Ectodermal cell (in vitro differentiated cells): ENCODE measurements around the gene FAM163A.

Experiments
- H3K27ac ChIP-seq: 2 replicates; pipeline ENCODE4 v1.7.0; 2013; ENCODE audit warnings: mild to moderate bottlenecking, low read depth, low read length; ENCODE audit not compliant: insufficient read depth, poor library complexity, severe bottlenecking
- H3K27me3 ChIP-seq: 2 replicates; pipeline ENCODE4 v1.7.0; 2013; ENCODE audit warnings: mild to moderate bottlenecking, low read length; ENCODE audit not compliant: insufficient read depth, control insufficient read depth, poor library complexity, severe bottlenecking
- H3K36me3 ChIP-seq: one replicate; pipeline ENCODE4 v1.7.0; 2013; ENCODE audit warnings: low read length; ENCODE audit not compliant: control insufficient read depth, insufficient read depth
- H3K4me1 ChIP-seq: one replicate; pipeline ENCODE4 v1.7.0; 2013; ENCODE audit warnings: low read length; ENCODE audit not compliant: control insufficient read depth, insufficient read depth
- H3K4me3 ChIP-seq: 2 replicates; pipeline ENCODE4 v1.7.0; 2013; ENCODE audit warnings: low read depth, low read length, control low read depth; ENCODE audit not compliant: insufficient read depth
- H3K9me3 ChIP-seq: 2 replicates; pipeline ENCODE4 v1.7.0; 2013; ENCODE audit warnings: mild to moderate bottlenecking, low read length, moderate library complexity; ENCODE audit not compliant: control insufficient read depth
- WGBS, 2 experiments: methylation state at CpG; one replicate each; pipeline ENCODE4 v1.1.7; 2013; ENCODE audit warnings: missing lambda C conversion rate in 2 of 2; 5-methylcytosine and 5-hydroxymethylcytosine counted together

Gene FAM163A

GRCh38 chr1:179748772-179749171 lies 5.7 kb downstream of the FAM163A start:
- Histone ChIP-seq H3K27me3 (peaks cover 42% of the 10 kb centered on the region), H3K36me3 (no peaks in the 10 kb centered on the region), H3K4me3 (no peak overlapping the region), H3K4me1 (no peaks in the 10 kb centered on the region), H3K27ac (no peak overlapping the region), H3K9me3 (no peaks in the 10 kb centered on the region)
- 89 to 90% methylated on average over 2 to 4 of the region's 4 CpGs for WGBS, 2 experiments

GRCh38 chr1:179750630-179751029 lies 7.5 kb downstream of the FAM163A start:
- 74 to 79% methylated on average over 1 of the region's 1 CpG for WGBS, 2 experiments
- Histone ChIP-seq H3K9me3 (no peaks in the 10 kb centered on the region), H3K27me3 (peaks cover 23% of the 10 kb centered on the region), H3K4me3 (no peak overlapping the region), H3K27ac (no peak overlapping the region), H3K36me3 (no peaks in the 10 kb centered on the region), H3K4me1 (no peaks in the 10 kb centered on the region)

GRCh38 chr1:179753061-179753460 lies 10.0 kb downstream of the FAM163A start:
- no peaks in the 10 kb centered on the region for H3K4me1 ChIP-seq
- H3K9me3 ChIP-seq, result no peaks in the 10 kb centered on the region
- no peaks in the 10 kb centered on the region for H3K36me3 ChIP-seq
- H3K27me3 ChIP-seq, result peaks cover 1% of the 10 kb centered on the region
- H3K27ac ChIP-seq, result no peak overlapping the region
- H3K4me3 ChIP-seq, result no peak overlapping the region

- H3K9me3 ChIP-seq, result no peaks in the 10 kb centered on the region
- no peak overlapping the region for H3K27ac ChIP-seq
- 91 to 98% methylated on average over 4 of the region's 4 CpGs for WGBS, 2 experiments
- H3K4me3 ChIP-seq, result no peak overlapping the region
- H3K4me1 ChIP-seq, result no peaks in the 10 kb centered on the region
- H3K36me3 ChIP-seq, result no peaks in the 10 kb centered on the region
- no peaks in the 10 kb centered on the region for H3K27me3 ChIP-seq
Measured at GRCh38 chr1:179754041-179754624, 11.0 kb downstream of the FAM163A start.

GRCh38 chr1:179757933-179758332 lies 14.8 kb downstream of the FAM163A start:
- H3K27ac ChIP-seq, result no peak overlapping the region
- WGBS, 2 experiments, result 95 to 96% methylated on average over 4 of the region's 4 CpGs
- no peaks in the 10 kb centered on the region for H3K36me3 ChIP-seq
- H3K9me3 ChIP-seq, result no peaks in the 10 kb centered on the region
- no peaks in the 10 kb centered on the region for H3K4me1 ChIP-seq
- no peak overlapping the region for H3K4me3 ChIP-seq
- no peaks in the 10 kb centered on the region for H3K27me3 ChIP-seq

- Histone ChIP-seq H3K9me3 (no peaks in the 10 kb centered on the region), H3K36me3 (no peaks in the 10 kb centered on the region), H3K4me1 (no peaks in the 10 kb centered on the region), H3K27ac (no peak overlapping the region), H3K27me3 (no peaks in the 10 kb centered on the region), H3K4me3 (no peak overlapping the region)
- 70 to 75% methylated on average over 2 of the region's 2 CpGs for WGBS, 2 experiments
Measured at GRCh38 chr1:179760521-179760920, 17.4 kb downstream of the FAM163A start.

GRCh38 chr1:179761296-179761695 lies 18.2 kb downstream of the FAM163A start:
- 88 to 91% methylated on average over 8 of the region's 8 CpGs for WGBS, 2 experiments
- H3K36me3 ChIP-seq, result no peaks in the 10 kb centered on the region
- no peaks in the 10 kb centered on the region for H3K27me3 ChIP-seq
- no peaks in the 10 kb centered on the region for H3K4me1 ChIP-seq
- no peak overlapping the region for H3K27ac ChIP-seq
- no peaks in the 10 kb centered on the region for H3K9me3 ChIP-seq
- no peak overlapping the region for H3K4me3 ChIP-seq

- H3K9me3 ChIP-seq, result no peaks in the 10 kb centered on the region
- no peaks in the 10 kb centered on the region for H3K4me1 ChIP-seq
- H3K4me3 ChIP-seq, result no peak overlapping the region
- no peaks in the 10 kb centered on the region for H3K27me3 ChIP-seq
- H3K36me3 ChIP-seq, result no peaks in the 10 kb centered on the region
- H3K27ac ChIP-seq, result no peak overlapping the region
- WGBS, 2 experiments, result 85% methylated on average over 6 of the region's 6 CpGs
Measured at GRCh38 chr1:179761846-179762640, 19.0 kb downstream of the FAM163A start.

GRCh38 chr1:179767177-179767581 lies 24.1 kb downstream of the FAM163A start:
- no peak overlapping the region for H3K4me3 ChIP-seq
- H3K9me3 ChIP-seq, result no peaks in the 10 kb centered on the region
- H3K4me1 ChIP-seq, result no peaks in the 10 kb centered on the region
- H3K36me3 ChIP-seq, result no peaks in the 10 kb centered on the region
- H3K27ac ChIP-seq, result no peak overlapping the region
- 80 to 82% methylated on average over 5 of the region's 5 CpGs for WGBS, 2 experiments
- H3K27me3 ChIP-seq, result no peaks in the 10 kb centered on the region

GRCh38 chr1:179767996-179768395 lies 24.9 kb downstream of the FAM163A start:
- Histone ChIP-seq H3K4me3 (no peak overlapping the region), H3K27ac (no peak overlapping the region), H3K27me3 (no peaks in the 10 kb centered on the region), H3K9me3 (no peaks in the 10 kb centered on the region), H3K4me1 (no peaks in the 10 kb centered on the region), H3K36me3 (no peaks in the 10 kb centered on the region)
- WGBS, 2 experiments, result 83 to 100% methylated on average over 2 of the region's 2 CpGs
